K562 (cell line): ENCODE results near the gene RAD1. TPM values are rescaled to one million over a fixed set of nuclear protein-coding genes. Genes with fewer than 3 reads are reported as not detected.
A peak's percentile ranks its signal among the peaks of the same experiment; 100 is the strongest.

Experiments
- ARID1B ChIP-seq: fragments of 450-650 bp; IDR thresholded peaks from 2 replicates; pipeline ENCODE4 v1.6.1; 2016; ENCODE audit warnings: antibody characterized with exemption, mild to moderate bottlenecking, inconsistent platforms
- BRD9 ChIP-seq: fragments of 450-650 bp; IDR thresholded peaks from 2 replicates; pipeline ENCODE4 v1.6.1; 2018; ENCODE audit warnings: low read depth; ENCODE audit not compliant: partially characterized antibody
- CBFB ChIP-seq: sonication (generic); formaldehyde crosslinking; IDR thresholded peaks from 2 replicates; pipeline ENCODE4 v1.4.0; 2020; ENCODE audit warnings: mild to moderate bottlenecking, missing genetic modification reagents
- EP300 ChIP-seq: IDR thresholded peaks from 2 replicates; pipeline ENCODE4 v1.6.1; 2012; ENCODE audit warnings: low read length, improper control_type of control experiment
- ESRRB ChIP-seq: fragments of 250-450 bp; sonication (Bioruptor Pico); IDR thresholded peaks from 2 replicates; pipeline ENCODE4 v1.5.0; 2020; ENCODE audit warnings: mild to moderate bottlenecking, moderate library complexity, borderline replicate concordance
- GTF2E2 ChIP-seq: fragments of 200-800 bp; sonication (Bioruptor generic); IDR thresholded peaks from 2 replicates; pipeline ENCODE4 v1.6.1; 2016; ENCODE audit warnings: missing genetic modification characterization, missing compliant biosample characterization
- HNRNPH1 ChIP-seq: fragments of 200-400 bp; formaldehyde crosslinking; optimal IDR thresholded peaks from 2 replicates; pipeline ENCODE3; 2017; ENCODE audit warnings: low read depth, mild to moderate bottlenecking, low read length, moderate library complexity
- IRF2 ChIP-seq: sonication (generic); formaldehyde crosslinking; IDR thresholded peaks from 2 replicates; pipeline ENCODE4 v1.8.1; 2022; ENCODE audit warnings: mild to moderate bottlenecking, missing genetic modification reagents
- KAT8 ChIP-seq: fragments of 450-650 bp; IDR thresholded peaks from 2 replicates; pipeline ENCODE4 v1.6.1; 2016; ENCODE audit warnings: low read depth, mild to moderate bottlenecking
- NCOA4 ChIP-seq: fragments of 450-650 bp; IDR thresholded peaks from 2 replicates; pipeline ENCODE4 v1.6.1; 2018; ENCODE audit warnings: mild to moderate bottlenecking; ENCODE audit not compliant: partially characterized antibody
- NELFE ChIP-seq: IDR thresholded peaks from 2 replicates; pipeline ENCODE4 v1.6.1; 2011; ENCODE audit warnings: mild to moderate bottlenecking; ENCODE audit not compliant: insufficient read depth, insufficient read length
- PPARD ChIP-seq: fragments of 250-450 bp; sonication (Bioruptor Pico); IDR thresholded peaks from 2 replicates; pipeline ENCODE4 v1.8.0; 2022; ENCODE audit warnings: inconsistent platforms, mild to moderate bottlenecking, moderate library complexity
- PURB ChIP-seq: sonication (generic); formaldehyde crosslinking; IDR thresholded peaks from 2 replicates; pipeline ENCODE4 v1.9.0; 2021; ENCODE audit warnings: low read depth, mild to moderate bottlenecking, missing genetic modification reagents
- PYGO2 ChIP-seq: fragments of 450-650 bp; IDR thresholded peaks from 2 replicates; pipeline ENCODE4 v1.6.1; 2016; ENCODE audit warnings: mild to moderate bottlenecking, missing genetic modification characterization, moderate library complexity, missing compliant biosample characterization
- RBM25 ChIP-seq: fragments of 200-400 bp; formaldehyde crosslinking; IDR thresholded peaks from 2 replicates; pipeline ENCODE4 v1.6.1; 2018; ENCODE audit warnings: low read length, low read depth, moderate library complexity; ENCODE audit not compliant: severe bottlenecking
- SIN3B ChIP-seq: fragments of 450-650 bp; IDR thresholded peaks from 2 replicates; pipeline ENCODE4 v1.6.1; 2017; ENCODE audit warnings: low read depth, mild to moderate bottlenecking, moderate library complexity
- SMAD1 ChIP-seq: fragments of 150-350 bp; IDR thresholded peaks from 2 replicates; pipeline ENCODE4 v1.6.1; 2014; ENCODE audit warnings: low read length, low read depth; ENCODE audit not compliant: partially characterized antibody
- SRSF7 ChIP-seq: fragments of 200-400 bp; formaldehyde crosslinking; optimal IDR thresholded peaks from 2 replicates; pipeline ENCODE3; 2017; ENCODE audit warnings: mild to moderate bottlenecking, low read depth, low read length
- TGIF2 ChIP-seq: sonication (generic); formaldehyde crosslinking; IDR thresholded peaks from 2 replicates; pipeline ENCODE4 v1.8.1; 2022; ENCODE audit warnings: mild to moderate bottlenecking, missing genetic modification reagents, moderate library complexity
- U2AF2 ChIP-seq: fragments of 200-400 bp; formaldehyde crosslinking; optimal IDR thresholded peaks from 2 replicates; pipeline ENCODE3; 2017; ENCODE audit warnings: low read depth, mild to moderate bottlenecking, low read length
- ZNF165 ChIP-seq: fragments of 250-450 bp; sonication (Bioruptor Pico); IDR thresholded peaks from 2 replicates; pipeline ENCODE4 v1.4.0; 2020; ENCODE audit warnings: borderline replicate concordance
- ZNF609 ChIP-seq: sonication (generic); formaldehyde crosslinking; IDR thresholded peaks from 2 replicates; pipeline ENCODE4 v1.8.1; 2023; ENCODE audit warnings: missing genetic modification reagents, mild to moderate bottlenecking, borderline replicate concordance
- ZNF707 ChIP-seq: fragments of 250-450 bp; sonication (Bioruptor Pico); conservative IDR thresholded peaks from 2 replicates; pipeline ENCODE4 v1.8.0; 2022; ENCODE audit warnings: inconsistent platforms, mild to moderate bottlenecking, moderate library complexity
- polyA plus RNA-seq, 8 experiments: library from polyadenylated mRNA; depleted of rRNA in 4 of 8; stranded (reverse) in 5 of 8; unstranded in 3 of 8; fragments of >200 nt; fragmentation: Nextera tagmentation in 2 of 8; fragmentation: Illumina TruSeq in 1 of 8; extraction: Ambion mirVana in 2 of 8; extraction: Trizol in 1 of 8; gene quantifications; 2 replicates each; pipeline versions ENCODE4 v1.2.1 to v1.2.3, GENCODE V29; 2011 to 2014; ENCODE audit warnings: inconsistent platforms in 1 of 8, missing spikeins in 1 of 8
- total RNA-seq, 7 experiments: library from RNA; depleted of rRNA in 6 of 7; stranded (reverse); fragments of >200 nt in 6 of 7; fragmentation: Illumina TruSeq in 2 of 7; extraction: Trizol in 2 of 7; gene quantifications; 2 replicates each; pipeline versions ENCODE4 v1.2.1 to v1.2.3, GENCODE V29; 2011 to 2021; ENCODE audit warnings: low replicate concordance in 1 of 7
- TF ChIP-seq, protein P1 (sequence below): fragments of 250-450 bp; sonication (Bioruptor Pico); IDR thresholded peaks from 2 replicates; pipeline ENCODE4 v1.8.0; 2021; ENCODE audit warnings: borderline replicate concordance, mild to moderate bottlenecking, moderate library complexity; ENCODE audit not compliant: poor library complexity, severe bottlenecking
- TF ChIP-seq, protein P2 (sequence below): sonication (generic); formaldehyde crosslinking; IDR thresholded peaks from 2 replicates; pipeline ENCODE4 v1.9.0; 2022; ENCODE audit warnings: mild to moderate bottlenecking, missing genetic modification reagents

The RAD1 gene
- total and polyA plus RNA-seq, 9 of the 15 experiments (the other 6 are each of a cell fraction or from before 2014, with no cell fraction given), result 44.5 to 148 (median 60.8) TPM

DNA sequence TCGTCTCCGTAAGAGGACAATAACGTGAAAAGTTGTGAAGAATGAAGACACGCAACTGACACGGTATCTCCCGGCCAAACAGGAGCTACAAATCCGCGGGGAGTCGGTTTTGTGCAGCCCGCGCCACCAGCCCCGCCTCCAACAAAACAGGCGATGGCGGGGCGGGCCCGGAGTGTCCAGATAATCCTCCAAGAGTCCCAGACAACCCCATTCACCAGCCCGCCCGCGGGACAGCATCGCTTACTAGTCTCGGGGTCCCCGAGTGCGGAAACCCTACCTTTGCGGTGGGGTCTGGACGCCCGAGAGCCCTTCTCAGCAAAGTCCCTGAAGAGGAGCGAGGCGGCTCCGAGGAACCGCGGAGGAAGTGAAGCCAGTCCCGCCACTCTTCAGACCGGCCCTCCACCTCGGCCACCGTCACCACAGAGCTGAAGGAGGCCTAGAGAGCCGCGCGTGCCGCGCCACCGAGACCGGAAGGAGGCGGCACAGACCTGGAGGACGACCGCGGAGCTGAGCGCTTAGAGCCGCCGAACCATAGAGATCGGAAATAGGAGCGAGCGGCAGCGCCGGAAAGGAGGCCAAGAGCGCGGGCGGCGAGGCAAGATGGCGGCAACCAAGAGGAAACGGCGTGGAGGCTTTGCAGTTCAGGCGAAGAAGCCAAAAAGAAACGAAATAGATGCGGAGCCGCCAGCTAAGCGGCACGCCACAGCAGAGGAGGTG is at the start of gene RAD1, which contains the start of gene BRIX1 (continued):
- no peak for TF ChIP-seq U2AF2
- no peak for TF ChIP-seq ESRRB
- peak; percentile 81 for TF ChIP-seq SMAD1
- peak; percentile 84 for TF ChIP-seq GTF2E2 (tag)
- TF ChIP-seq, protein P1, sequence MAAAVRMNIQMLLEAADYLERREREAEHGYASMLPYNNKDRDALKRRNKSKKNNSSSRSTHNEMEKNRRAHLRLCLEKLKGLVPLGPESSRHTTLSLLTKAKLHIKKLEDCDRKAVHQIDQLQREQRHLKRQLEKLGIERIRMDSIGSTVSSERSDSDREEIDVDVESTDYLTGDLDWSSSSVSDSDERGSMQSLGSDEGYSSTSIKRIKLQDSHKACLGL, result peak; percentile 82
- no peak for TF ChIP-seq SRSF7
- no peak for TF ChIP-seq TGIF2 (CRISPR knock-in tag)
- TF ChIP-seq PPARD, result no peak
- TF ChIP-seq ZNF165 (CRISPR knock-in tag), result no peak
- no peak for TF ChIP-seq IRF2 (CRISPR knock-in tag)
- no peak for TF ChIP-seq ZNF707 (CRISPR knock-in tag)
- TF ChIP-seq SIN3B, result peak; percentile 96
- no peak for TF ChIP-seq HNRNPH1
- no peak for TF ChIP-seq PURB (CRISPR knock-in tag)
- TF ChIP-seq RBM25, result no peak
- no peak for TF ChIP-seq PYGO2 (tag)
- peak; percentile 72 for TF ChIP-seq BRD9
- TF ChIP-seq NCOA4, result peak; percentile 58
- TF ChIP-seq ARID1B, result peak; percentile 29
- TF ChIP-seq NELFE, result no peak
- peak; percentile 57; the same call in 1 of the 2 replicates for TF ChIP-seq EP300
- 0 out of 2 replicates have a peak, but pooled peaks have one; percentile 70 for TF ChIP-seq ZNF609 (CRISPR knock-in tag)
- TF ChIP-seq, protein P2, sequence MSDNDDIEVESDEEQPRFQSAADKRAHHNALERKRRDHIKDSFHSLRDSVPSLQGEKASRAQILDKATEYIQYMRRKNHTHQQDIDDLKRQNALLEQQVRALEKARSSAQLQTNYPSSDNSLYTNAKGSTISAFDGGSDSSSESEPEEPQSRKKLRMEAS (CRISPR knock-in tag), result peak; percentile 91
- no peak for TF ChIP-seq KAT8
- peak; percentile 90 for TF ChIP-seq CBFB (CRISPR knock-in tag)
